Endothelial cell of umbilical vein (primary cell): Measurements from ENCODE around the gene MIGA1. TPM values are rescaled to one million over a fixed set of nuclear protein-coding genes. Genes with fewer than 3 reads are reported as not detected.

ENCODE experiments used
- BruUV-seq: library from RNA; stranded (reverse); fragments of 400-500 nt; replicated peaks from 2 replicates; lab custom pipeline; 2021; lab: Mats Ljungman, UMichigan
- CTCF ChIA-PET: fragments of 300-600, 350-600 bp; sonication (Branson Sonifier 250); formaldehyde crosslinking; loops from one replicate; lab custom pipeline; 2021; ENCODE audit warnings: antibody characterized with exemption, inconsistent platforms; lab: Charles Lee
- POLR2A ChIA-PET: fragments of 300-600, 350-600 bp; sonication (Branson Sonifier 250); formaldehyde crosslinking; loops from one replicate; lab custom pipeline; 2021; ENCODE audit warnings: antibody characterized with exemption, inconsistent platforms; lab: Charles Lee
- DNase-seq: peaks from one replicate; pipeline ENCODE4 v3.0.0-alpha.2; 2011; ENCODE audit warnings: low read depth, low spot score
- FAIRE-seq: peaks from 2 replicates; lab custom pipeline; 2011; peaks lifted over from hg19 to GRCh38; lab: Jason Lieb, UNC
- H2AFZ ChIP-seq: 2 replicates; pipeline ENCODE4 v1.6.0; 2012; ENCODE audit warnings: low read depth, low read length, control low read depth, inconsistent platforms
- H3K27ac ChIP-seq: 2 replicates; pipeline ENCODE4 v1.5.1; 2011; ENCODE audit warnings: low read depth, mild to moderate bottlenecking, control low read depth, low read length, moderate library complexity; ENCODE audit not compliant: insufficient read depth
- H3K27me3 ChIP-seq, 2 experiments: 2 replicates each; pipeline versions ENCODE4 v1.6.0 to v1.6.1; 2011; ENCODE audit warnings: low read length in 2 of 2, mixed read lengths in 1 of 2; ENCODE audit not compliant: control insufficient read depth in 2 of 2, insufficient read depth in 2 of 2
- H3K36me3 ChIP-seq, 2 experiments: 2 replicates in 1 of 2; 3 replicates in 1 of 2; pipeline ENCODE4 v1.5.1; 2011; ENCODE audit warnings: low read length in 2 of 2, mild to moderate bottlenecking in 1 of 2, moderate library complexity in 1 of 2; ENCODE audit not compliant: control insufficient read depth in 2 of 2, insufficient read depth in 2 of 2; ENCODE audit errors: extremely low read depth in 1 of 2
- H3K4me1 ChIP-seq: 3 replicates; pipeline ENCODE4 v1.5.1; 2011; ENCODE audit warnings: mild to moderate bottlenecking, low read length; ENCODE audit not compliant: control insufficient read depth, insufficient read depth; ENCODE audit errors: extremely low read depth
- H3K4me2 ChIP-seq: 2 replicates; pipeline ENCODE4 v1.6.1; 2011; ENCODE audit warnings: low read length, control low read depth, mixed read lengths; ENCODE audit not compliant: insufficient read depth
- H3K4me3 ChIP-seq, 3 experiments: fragments of 200-600 bp in 1 of 3; sonication (generic), shearing (Covaris generic) in 1 of 3; replicated peaks in 1 of 3; 2 replicates each; pipeline ENCODE4 v1.5.1; 2011 to 2016; ENCODE audit warnings: control low read depth in 3 of 3, low read length in 3 of 3, mild to moderate bottlenecking in 2 of 3, inconsistent platforms in 1 of 3, low read depth in 1 of 3, moderate library complexity in 1 of 3; ENCODE audit not compliant: insufficient read depth in 1 of 3
- H3K79me2 ChIP-seq: 2 replicates; pipeline ENCODE4 v1.6.0; 2012; ENCODE audit warnings: low read length, inconsistent platforms; ENCODE audit not compliant: control insufficient read depth, insufficient read depth
- H3K9ac ChIP-seq: replicated peaks from 2 replicates; pipeline ENCODE3; 2011; ENCODE audit warnings: low read length, control low read depth; ENCODE audit not compliant: insufficient read depth; ENCODE audit errors: extremely low read depth
- H3K9me1 ChIP-seq: replicated peaks from 3 replicates; pipeline ENCODE4 v1.6.0; 2011; ENCODE audit warnings: mild to moderate bottlenecking, low read length; ENCODE audit not compliant: control insufficient read depth, insufficient read depth; ENCODE audit errors: extremely low read depth
- H3K9me3 ChIP-seq: replicated peaks from 2 replicates; pipeline ENCODE4 v1.5.1; 2012; ENCODE audit warnings: low read length, inconsistent platforms; ENCODE audit not compliant: control insufficient read depth, insufficient read depth
- H4K20me1 ChIP-seq: replicated peaks from 2 replicates; pipeline ENCODE3; 2011; ENCODE audit warnings: mild to moderate bottlenecking, low read length; ENCODE audit not compliant: control insufficient read depth, insufficient read depth; ENCODE audit errors: extremely low read depth
- EZH2 ChIP-seq: IDR thresholded peaks from 2 replicates; pipeline ENCODE4 v1.6.1; 2012; ENCODE audit warnings: borderline replicate concordance, low read depth, mild to moderate bottlenecking, moderate library complexity, low read length, inconsistent platforms; ENCODE audit not compliant: severe bottlenecking
- GATA2 ChIP-seq: IDR thresholded peaks from 2 replicates; pipeline ENCODE4 v1.7.0; 2011; ENCODE audit warnings: low read depth, mild to moderate bottlenecking, moderate library complexity, mixed read lengths, low read length; ENCODE audit not compliant: insufficient read length, insufficient read depth
- JUN ChIP-seq: IDR thresholded peaks from 2 replicates; pipeline ENCODE4 v1.6.1; 2011; ENCODE audit warnings: borderline replicate concordance, low read depth; ENCODE audit not compliant: insufficient read length, insufficient read depth
- MAX ChIP-seq: IDR thresholded peaks from 2 replicates; pipeline ENCODE4 v1.6.1; 2011; ENCODE audit not compliant: insufficient read depth, insufficient read length
- MYC ChIP-seq: IDR thresholded peaks from one replicate; pipeline ENCODE4 v1.6.1; 2011; ENCODE audit warnings: mild to moderate bottlenecking, low read depth, low read length
- POLR2A ChIP-seq: IDR thresholded peaks from 2 replicates; pipeline ENCODE4 v1.6.1; 2012; ENCODE audit warnings: low read depth, mild to moderate bottlenecking, control low read depth, low read length
- POLR2AphosphoS5 ChIP-seq: IDR thresholded peaks from 2 replicates; pipeline ENCODE4 v1.6.1; 2012; ENCODE audit warnings: low read depth, mild to moderate bottlenecking, control low read depth, low read length, moderate library complexity; ENCODE audit not compliant: insufficient read depth
- dilution Hi-C: fragments of 300-500 bp; cut with MboI; formaldehyde crosslinking; loops from one replicate; pipeline ENCODE4 v1.15.0; 2019; ENCODE audit warnings: low sequenced_read_pairs; ENCODE audit not compliant: extremely low pct_ligation_motif_present
- intact Hi-C: fragments of 100-400 bp; cut with micrococcal nuclease; formaldehyde crosslinking; loops from one replicate; pipeline ENCODE4 v1.10.0; 2022
- polyA plus RNA-seq, 4 experiments: library from polyadenylated mRNA; depleted of rRNA in 3 of 4; stranded (reverse) in 3 of 4; unstranded in 1 of 4; fragments of >200 nt; gene quantifications; 2 replicates each; pipeline versions ENCODE4 v1.2.1 to v1.2.3, GENCODE V29; 2011 to 2012; ENCODE audit warnings: missing spikeins in 1 of 4
- total RNA-seq: library from RNA; stranded (reverse); gene quantifications from 2 replicates; pipeline ENCODE4 v1.2.3, GENCODE V29; 2021

Gene MIGA1
- total and polyA plus RNA-seq, 2 donors (not counting 3 experiments of a cell fraction or from before 2014, with no cell fraction given): 2.8 to 14.6 TPM

DNA sequence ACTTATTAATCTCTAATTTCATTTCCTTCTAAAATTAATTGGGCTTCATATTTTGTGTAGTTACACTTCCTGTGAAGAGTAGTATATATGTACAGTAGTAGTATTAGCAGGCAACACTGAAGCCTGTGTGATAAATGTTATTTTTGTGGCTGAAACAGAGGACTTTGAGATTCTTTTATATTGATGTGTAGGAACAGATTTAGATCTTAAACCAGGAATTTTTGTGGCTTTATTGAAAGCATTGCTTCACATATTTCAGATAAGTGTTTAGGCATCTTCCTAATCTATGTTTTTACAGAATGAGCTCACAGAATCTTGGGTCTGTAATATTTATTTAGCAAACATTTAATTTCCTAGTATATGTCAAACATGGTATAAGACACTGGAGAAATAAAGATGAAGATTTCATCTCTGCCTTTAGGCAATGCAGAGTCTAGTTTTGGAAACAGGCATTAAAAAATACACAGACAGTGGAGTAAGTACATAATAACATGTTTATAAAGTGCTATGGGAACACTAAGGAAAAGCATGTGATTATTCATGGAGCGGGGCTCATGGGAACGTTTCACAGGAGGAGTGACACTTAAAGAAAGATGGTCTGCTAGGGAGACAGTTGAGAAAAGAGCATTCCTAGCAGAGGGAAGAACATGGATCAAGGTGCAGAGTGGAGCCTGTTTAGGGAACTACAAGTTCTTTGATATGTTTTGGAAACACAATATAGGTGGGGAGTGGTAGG is 52.7 kb downstream of the MIGA1 start:
- H4K20me1 ChIP-seq: no peaks in the 10 kb centered on the region
- CTCF ChIA-PET: interaction anchor here (1.1 to 2.2 kb wide), 3 partner anchors 8 to 68 kb away, joined by 4 to 14 read pairs (median 5); no protein-coding TSS in a partner anchor
- dilution Hi-C loops: no loop called here
- H3K4me1 ChIP-seq: peaks cover 45% of the 10 kb centered on the region
- no peaks in the 10 kb centered on the region for H3K9me3 ChIP-seq
- H3K4me3 ChIP-seq: no peak overlapping the region
- H3K4me2 ChIP-seq: peak overlapping the region; percentile 45
- H3K36me3 ChIP-seq: no peaks in the 10 kb centered on the region
- POLR2A ChIA-PET: interaction anchor here (1.2 kb wide), 1 partner anchor 10 kb away, joined by 7 read pairs; no protein-coding TSS in a partner anchor
- FAIRE-seq (no peak), DNase-seq (peak; percentile 74)
- no peaks in the 10 kb centered on the region for H3K9me1 ChIP-seq
- peak overlapping the region; percentile 61 for H3K9ac ChIP-seq
- peak; percentile 68 for TF ChIP-seq GATA2
- TF ChIP-seq JUN: peak; percentile 11
- no peak for TF ChIP-seq MAX
- TF ChIP-seq POLR2A: no peak
- no peak for TF ChIP-seq MYC
- BruUV-seq: no TSS peak
- intact Hi-C loops: loop anchor here (2.0 kb wide), 1 partner anchor 69 kb away; no protein-coding TSS in a partner anchor
- peak overlapping the region; percentile 86 for H3K27ac ChIP-seq
- H3K27me3 ChIP-seq: no peaks in the 10 kb centered on the region
- H3K79me2 ChIP-seq: peaks cover 2% of the 10 kb centered on the region
- H2AFZ ChIP-seq: no peak overlapping the region

- intact Hi-C loops (loop anchor here (1.0 to 2.0 kb wide), 2 partner anchors 55 to 68 kb away; partner anchors contain the start of gene NEXN), dilution Hi-C loops (no loop called here)
- Histone ChIP-seq H3K79me2 (peaks cover 2% of the 10 kb centered on the region), H3K4me1 (peaks cover 45% of the 10 kb centered on the region), H2AFZ (no peak overlapping the region), H3K9ac (peak overlapping the region; percentile 61), H3K27ac (peak overlapping the region; percentile 86), H4K20me1 (no peaks in the 10 kb centered on the region), H3K36me3 (no peaks in the 10 kb centered on the region), H3K4me2 (peak overlapping the region; percentile 45), H3K27me3 (no peaks in the 10 kb centered on the region), H3K9me1 (no peaks in the 10 kb centered on the region), H3K9me3 (no peaks in the 10 kb centered on the region), H3K4me3 (no peak overlapping the region)
- DNase-seq: peak; percentile 90
- BruUV-seq: no TSS peak
- POLR2A ChIA-PET: interaction anchor here (0.6 to 1.2 kb wide), 3 partner anchors 11 to 55 kb away, joined by 3 to 7 read pairs (median 3); partner anchors contain the start of gene NEXN
- CTCF ChIA-PET: interaction anchor here (1.1 to 2.2 kb wide), 3 partner anchors 9 to 67 kb away, joined by 4 to 14 read pairs (median 5); no protein-coding TSS in a partner anchor
- FAIRE-seq: peak; percentile 76
- TF ChIP-seq GATA2 (peak; percentile 41), MYC (no peak), EZH2 (no peak), JUN (peak; percentile 9), POLR2AphosphoS5 (peak; percentile 34)
Observed at GRCh38 chr1:77832901-77833300, 53.5 kb downstream of the MIGA1 start.
